Measurements from ENCODE around the gene GABRR2.

DNA sequence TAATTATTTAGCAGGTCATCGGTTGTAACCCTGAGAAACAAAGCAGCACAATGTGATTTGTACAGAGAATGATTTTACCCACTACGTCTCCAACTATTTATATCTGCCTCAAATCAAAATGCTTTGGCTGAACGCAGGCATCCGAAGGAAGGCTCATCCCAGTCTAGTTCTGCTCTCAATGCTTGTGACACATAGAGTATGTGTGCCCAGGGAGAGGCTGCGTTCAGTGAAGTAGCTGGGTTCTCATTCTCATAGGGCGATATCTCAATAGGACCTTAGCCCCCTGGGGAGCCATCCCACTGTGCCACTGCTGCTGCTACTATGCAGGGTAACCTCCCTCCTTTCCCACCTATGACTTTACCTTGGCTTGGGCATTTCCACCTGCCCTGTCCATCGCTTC is 407 bp downstream of the GABRR2 start:
- TF ChIP-seq POLR2AphosphoS5 (IDR thresholded peaks at IDR 0.05) (no peak), CTCF (IDR thresholded peaks at IDR 0.05) (no peak), EP300 (IDR thresholded peaks at IDR 0.05) (no peak), POLR2A (IDR thresholded peaks at IDR 0.05) (no peak)
